IMR-90 (cell line): ENCODE measurements around the gene HYAL2. TPM values are rescaled to one million over a fixed set of nuclear protein-coding genes. Genes with fewer than 3 reads are reported as not detected.

ENCODE experiments used
- ATAC-seq: fragments of 200-7000 bp; cut with Tn5 transposase; 2 replicates; pipeline ENCODE4 v1.9.1; 2020; ENCODE audit warnings: low read depth, mild to moderate bottlenecking, moderate library complexity
- BruUV-seq: library from RNA; stranded (reverse); fragments of 400-500 nt; replicated peaks from 2 replicates; lab custom pipeline; 2021; lab: Mats Ljungman, UMichigan
- CTCF ChIA-PET: fragments of 300-600 bp; formaldehyde crosslinking; extraction: SDS; loops from one replicate; lab custom pipeline; 2021; ENCODE audit warnings: antibody characterized with exemption; lab: Yijun Ruan, JAX
- POLR2A ChIA-PET: fragments of 300-600 bp; sonication (Branson Sonifier 250); formaldehyde crosslinking; loops from one replicate; lab custom pipeline; 2022; ENCODE audit warnings: antibody characterized with exemption; ENCODE audit not compliant: unreplicated experiment; lab: Charles Lee
- DNase-seq: peaks from one replicate; pipeline ENCODE4 v3.0.0; 2013
- H2AFZ ChIP-seq: replicated peaks from 2 replicates; pipeline ENCODE3; 2013; ENCODE audit warnings: low read length, mild to moderate bottlenecking; ENCODE audit not compliant: poor library complexity
- H2AK5ac ChIP-seq: 2 replicates; pipeline ENCODE4 v1.6.1; 2013; ENCODE audit warnings: low read depth, low read length, inconsistent platforms
- H2AK9ac ChIP-seq: replicated peaks from 2 replicates; pipeline ENCODE3; 2013; ENCODE audit warnings: mild to moderate bottlenecking, low read depth, low read length, moderate library complexity; ENCODE audit not compliant: poor library complexity
- H2BK120ac ChIP-seq: 2 replicates; pipeline ENCODE4 v1.6.1; 2013; ENCODE audit warnings: low read depth, low read length, inconsistent platforms
- H2BK15ac ChIP-seq: 3 replicates; pipeline ENCODE4 v1.6.1; 2013; ENCODE audit warnings: low read depth, low read length, inconsistent platforms
- H2BK20ac ChIP-seq: 2 replicates; pipeline ENCODE4 v1.6.1; 2013; ENCODE audit warnings: low read depth, mild to moderate bottlenecking, inconsistent platforms, low read length, moderate library complexity
- H2BK5ac ChIP-seq: 2 replicates; pipeline ENCODE4 v1.6.1; 2013; ENCODE audit warnings: mild to moderate bottlenecking, low read depth, low read length, inconsistent platforms; ENCODE audit not compliant: poor library complexity, severe bottlenecking
- H3K14ac ChIP-seq: replicated peaks from 2 replicates; pipeline ENCODE4 v1.6.1; 2013; ENCODE audit warnings: low read depth, low read length, inconsistent platforms
- H3K18ac ChIP-seq: 2 replicates; pipeline ENCODE4 v1.6.1; 2013; ENCODE audit warnings: low read depth, low read length, control low read depth
- H3K23ac ChIP-seq: 2 replicates; pipeline ENCODE4 v1.6.1; 2013; ENCODE audit warnings: low read depth, low read length, inconsistent platforms
- H3K27ac ChIP-seq: 2 replicates; pipeline ENCODE4 v1.5.1; 2013; ENCODE audit warnings: mild to moderate bottlenecking, control low read depth, low read length; ENCODE audit not compliant: insufficient read depth
- H3K27me3 ChIP-seq: 2 replicates; pipeline ENCODE4 v1.6.1; 2013; ENCODE audit warnings: low read length; ENCODE audit not compliant: control insufficient read depth, insufficient read depth
- H3K36me3 ChIP-seq: 2 replicates; pipeline ENCODE4 v1.6.1; 2013; ENCODE audit warnings: low read length, mixed read lengths; ENCODE audit not compliant: control insufficient read depth, insufficient read depth
- H3K4ac ChIP-seq: 2 replicates; pipeline ENCODE4 v1.6.1; 2013; ENCODE audit warnings: low read depth, low read length, inconsistent platforms
- H3K4me1 ChIP-seq: 2 replicates; pipeline ENCODE4 v1.6.1; 2013; ENCODE audit warnings: low read length, mixed read lengths; ENCODE audit not compliant: control insufficient read depth, insufficient read depth
- H3K4me2 ChIP-seq: 2 replicates; pipeline ENCODE4 v1.6.1; 2013; ENCODE audit warnings: low read depth, mild to moderate bottlenecking, control low read depth, low read length, moderate library complexity
- H3K4me3 ChIP-seq: 2 replicates; pipeline ENCODE4 v1.5.1; 2013; ENCODE audit warnings: low read depth, mild to moderate bottlenecking, control low read depth, low read length, moderate library complexity; ENCODE audit not compliant: insufficient read depth
- H3K56ac ChIP-seq: 2 replicates; pipeline ENCODE4 v1.6.1; 2013; ENCODE audit warnings: low read length, inconsistent platforms; ENCODE audit not compliant: insufficient read depth; ENCODE audit errors: extremely low read depth
- H3K79me1 ChIP-seq, 2 experiments: 2 replicates each; pipeline ENCODE4 v1.6.1; 2013; ENCODE audit warnings: low read length in 2 of 2, inconsistent platforms in 1 of 2, low read depth in 1 of 2
- H3K9ac ChIP-seq: 2 replicates; pipeline ENCODE4 v1.6.1; 2013; ENCODE audit warnings: low read depth, low read length, control low read depth
- H3K9me1 ChIP-seq: 2 replicates; pipeline ENCODE4 v1.6.1; 2013; ENCODE audit warnings: low read length, inconsistent platforms; ENCODE audit not compliant: insufficient read depth
- H3K9me3 ChIP-seq: 2 replicates; pipeline ENCODE4 v1.6.1; 2013; ENCODE audit warnings: low read length; ENCODE audit not compliant: control insufficient read depth, insufficient read depth
- H4K20me1 ChIP-seq: 2 replicates; pipeline ENCODE4 v1.6.1; 2013; ENCODE audit warnings: low read length, inconsistent platforms; ENCODE audit not compliant: insufficient read depth
- H4K5ac ChIP-seq: 2 replicates; pipeline ENCODE4 v1.6.1; 2013; ENCODE audit warnings: mild to moderate bottlenecking, low read depth, low read length, control low read depth
- H4K8ac ChIP-seq, 2 experiments: 2 replicates each; pipeline ENCODE4 v1.6.1; 2013; ENCODE audit warnings: low read depth in 2 of 2, low read length in 2 of 2, control low read depth in 1 of 2, inconsistent platforms in 1 of 2
- H4K91ac ChIP-seq: 2 replicates; pipeline ENCODE4 v1.6.1; 2013; ENCODE audit warnings: low read depth, low read length, inconsistent platforms; ENCODE audit not compliant: insufficient read depth
- BHLHE40 ChIP-seq: fragments of 150-350 bp; IDR thresholded peaks from 2 replicates; pipeline ENCODE4 v1.6.1; 2016; ENCODE audit warnings: mild to moderate bottlenecking, low read depth, low read length
- CEBPB ChIP-seq: IDR thresholded peaks from 2 replicates; pipeline ENCODE4 v1.6.1; 2012; ENCODE audit warnings: low read depth, low read length, improper control_type of control experiment
- CHD1 ChIP-seq: IDR thresholded peaks from 2 replicates; pipeline ENCODE4 v1.6.1; 2012; ENCODE audit warnings: low read depth, low read length, improper control_type of control experiment
- CTCF ChIP-seq: conservative IDR thresholded peaks from 2 replicates; pipeline ENCODE4 v1.5.1; 2012; ENCODE audit warnings: mild to moderate bottlenecking, low read depth, low read length, improper control_type of control experiment
- ELK1 ChIP-seq: fragments of 150-350 bp; IDR thresholded peaks from 2 replicates; pipeline ENCODE4 v1.6.1; 2016; ENCODE audit warnings: low read depth, mild to moderate bottlenecking, low read length, moderate library complexity, borderline replicate concordance
- FOS ChIP-seq: fragments of 150-350 bp; IDR thresholded peaks from 2 replicates; pipeline ENCODE4 v1.6.1; 2016; ENCODE audit warnings: low read depth, low read length
- MAFK ChIP-seq: IDR thresholded peaks from 2 replicates; pipeline ENCODE4 v1.6.1; 2012; ENCODE audit warnings: low read depth, low read length, improper control_type of control experiment
- MAZ ChIP-seq: IDR thresholded peaks from 2 replicates; pipeline ENCODE4 v1.6.1; 2012; ENCODE audit warnings: low read depth, mild to moderate bottlenecking, low read length, improper control_type of control experiment, moderate library complexity, borderline replicate concordance
- MXI1 ChIP-seq: IDR thresholded peaks from 2 replicates; pipeline ENCODE4 v1.6.1; 2012; ENCODE audit warnings: low read depth, mild to moderate bottlenecking, low read length, moderate library complexity, borderline replicate concordance
- NFE2L2 ChIP-seq: fragments of 150-350 bp; IDR thresholded peaks from 2 replicates; pipeline ENCODE4 v1.6.1; 2016; ENCODE audit warnings: low read depth, mild to moderate bottlenecking, low read length
- POLR2A ChIP-seq: IDR thresholded peaks from 2 replicates; pipeline ENCODE4 v1.6.1; 2012; ENCODE audit warnings: mild to moderate bottlenecking, low read depth, low read length
- RAD21 ChIP-seq: IDR thresholded peaks from 2 replicates; pipeline ENCODE4 v1.6.1; 2012; ENCODE audit warnings: low read length, improper control_type of control experiment
- RCOR1 ChIP-seq: IDR thresholded peaks from 2 replicates; pipeline ENCODE4 v1.6.1; 2012; ENCODE audit warnings: mild to moderate bottlenecking, low read length, improper control_type of control experiment; ENCODE audit not compliant: insufficient replicate concordance
- RFX5 ChIP-seq: IDR thresholded peaks from 2 replicates; pipeline ENCODE4 v1.8.0; 2012; ENCODE audit warnings: low read depth, mild to moderate bottlenecking, low read length, moderate library complexity
- SMC3 ChIP-seq: fragments of 150-350 bp; IDR thresholded peaks from 2 replicates; pipeline ENCODE4 v1.6.1; 2016; ENCODE audit warnings: low read depth, mild to moderate bottlenecking, antibody characterized with exemption, low read length, moderate library complexity
- WGBS, 2 experiments: methylation state at CpG; one replicate each; pipeline versions ENCODE4 v1.1.5 to v1.1.7; 2013; ENCODE audit warnings: missing lambda C conversion rate in 2 of 2; ENCODE audit not compliant: insufficient read length in 1 of 2; ENCODE audit errors: extremely low coverage in 2 of 2; 5-methylcytosine and 5-hydroxymethylcytosine counted together
- dilution Hi-C: fragments of 300-500 bp; cut with HindIII; formaldehyde crosslinking; loops from one replicate; pipeline ENCODE4 v1.14.3; 2018; ENCODE audit warnings: low sequenced_read_pairs; ENCODE audit not compliant: unreplicated experiment
- in situ Hi-C: fragments of 300-500 bp; cut with MboI; formaldehyde crosslinking; loops from 3 replicates; pipeline ENCODE4 v1.14.3; 2019; ENCODE audit warnings: low sequenced_read_pairs, inconsistent platforms, mixed read lengths
- intact Hi-C: fragments of 100-400 bp; cut with micrococcal nuclease; formaldehyde crosslinking; loops from 2 replicates; pipeline ENCODE4 v1.10.0; 2022
- polyA plus RNA-seq, 3 experiments: library from polyadenylated mRNA; depleted of rRNA; stranded (reverse); fragments of >200 nt; gene quantifications; 2 replicates each; pipeline ENCODE4 v1.2.3, GENCODE V29; 2012; ENCODE audit warnings: low replicate concordance in 1 of 3
- total RNA-seq: library from RNA; depleted of rRNA; stranded (reverse); fragments of >200 nt; gene quantifications from 2 replicates; pipeline ENCODE4 v1.2.3, GENCODE V29; 2012

Gene HYAL2
- total and polyA plus RNA-seq, 2 of the 4 experiments (the other 2 are of a cell fraction) = 56.8 to 104 TPM

- peak; percentile 71; the same call in 1 of the 2 replicates for TF ChIP-seq MXI1
Measured at GRCh38 chr3:50269977-50270413, 52.5 kb downstream of the HYAL2 start (continued).

DNA sequence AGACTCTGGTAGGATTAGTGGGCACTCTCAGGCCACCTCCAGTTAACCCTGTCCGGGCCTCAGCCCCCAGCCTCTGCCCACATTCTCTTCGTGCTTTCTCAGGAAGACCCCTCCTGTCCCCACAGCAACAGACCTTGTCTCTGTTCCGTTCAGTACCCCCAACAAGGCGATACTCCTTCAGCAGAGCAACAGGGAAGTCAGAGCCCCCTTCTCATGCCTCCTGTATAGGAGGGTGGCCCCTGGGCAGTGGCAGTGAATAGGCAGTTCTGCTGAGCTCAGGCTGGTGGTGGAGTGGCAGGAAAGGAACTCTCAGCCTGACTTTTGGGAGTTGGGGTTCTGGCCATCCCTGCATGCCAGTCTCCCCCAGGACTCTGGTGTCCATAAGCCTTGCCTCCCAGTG lies 53.1 kb downstream of the HYAL2 start:
- peak overlapping the region; percentile 79 for H4K5ac ChIP-seq
- H4K8ac ChIP-seq = peak overlapping the region; percentile 56 to 94; a peak in 3 of 4 replicates
- H2BK15ac ChIP-seq = peak overlapping the region; percentile 67; the same call in 2 of the 3 replicates
- peak overlapping the region; percentile 98 for H2AK5ac ChIP-seq
- H3K4me2 ChIP-seq = peak overlapping the region; percentile 71
- intact Hi-C loops (no loop called here), in situ Hi-C loops (no loop called here), dilution Hi-C loops (no loop called here)
- peak overlapping the region; percentile 95 for H2AK9ac ChIP-seq
- peaks cover 3 to 45% of the 10 kb centered on the region in 2 experiments; a peak in 3 of 4 replicates for H3K79me1 ChIP-seq
- H3K27me3 ChIP-seq = no peaks in the 10 kb centered on the region
- peak overlapping the region; percentile 91 for H4K91ac ChIP-seq
- peak overlapping the region; percentile 80 for H3K27ac ChIP-seq
- WGBS, 2 experiments = 50% methylated on average over 2 of the region's 4 CpGs; no CpG with 5 or more reads in 1 of the 2 experiments
- peak overlapping the region; percentile 92 for H3K14ac ChIP-seq
- peak overlapping the region; percentile 88 for H2BK20ac ChIP-seq
- H3K18ac ChIP-seq = peak overlapping the region; percentile 68
- peak overlapping the region; percentile 77 for H3K9ac ChIP-seq
- CTCF ChIA-PET = interaction anchor here (1.0 to 2.2 kb wide), 3 partner anchors 9 to 43 kb away, joined by 4 to 7 read pairs (median 4); no protein-coding TSS in a partner anchor
- ATAC-seq (no peak), DNase-seq (no peak)
- POLR2A ChIA-PET = no interaction called here
- no TSS peak for BruUV-seq
- peak overlapping the region; percentile 98 for H3K4ac ChIP-seq
- H3K56ac ChIP-seq = no peak overlapping the region
- no peaks in the 10 kb centered on the region for H3K9me3 ChIP-seq
- peak overlapping the region; percentile 71 for H2AFZ ChIP-seq
- peak overlapping the region; percentile 23 for H3K4me3 ChIP-seq
- H3K23ac ChIP-seq = peak overlapping the region; percentile 85
- H3K36me3 ChIP-seq = peaks cover 4% of the 10 kb centered on the region; the same call in 1 of the 2 replicates
- peak overlapping the region; percentile 83 for H2BK5ac ChIP-seq
- peaks cover 39% of the 10 kb centered on the region for H3K9me1 ChIP-seq
- peak overlapping the region; percentile 95 for H2BK120ac ChIP-seq
- no peaks in the 10 kb centered on the region for H4K20me1 ChIP-seq
- H3K4me1 ChIP-seq = peaks cover 58% of the 10 kb centered on the region
- TF ChIP-seq BHLHE40 (no peak), MAZ (no peak), CHD1 (no peak), NFE2L2 (no peak), CEBPB (no peak), RCOR1 (no peak), MXI1 (no peak), MAFK (no peak), SMC3 (no peak), RAD21 (no peak), ELK1 (no peak), POLR2A (no peak), FOS (no peak), RFX5 (no peak), CTCF (no peak)
